Left lung (tissue), 10 donors: Measurements from ENCODE around the gene MORN1. TPM values are rescaled to one million over a fixed set of nuclear protein-coding genes. Genes with fewer than 3 reads are reported as not detected.
"Not testable (repeated sequence)": the region's sequence is repeated elsewhere in the genome, so short reads cannot be mapped to it uniquely, and the experiment has no call there.

Experiments used
- ATAC-seq: fragments of 200-7000 bp; cut with Tn5 transposase; one replicate; pipeline ENCODE4 v1.9.1; 2020; ENCODE audit warnings: moderate library complexity
- DNase-seq, 4 donors: peaks; one replicate each; pipeline ENCODE4 v3.0.0-alpha.2; 2013 to 2020
- H3K27ac ChIP-seq, 2 donors: fragments of 200-600 bp; sonication (generic) in 1 of 2; one replicate each; pipeline versions ENCODE4 v1.5.0 to v1.8.0; 2020 to 2021
- H3K27me3 ChIP-seq, 2 donors: fragments of 200-600 bp; sonication (generic) in 1 of 2; one replicate each; pipeline versions ENCODE4 v1.5.0 to v1.8.0; 2020 to 2021
- H3K36me3 ChIP-seq, 2 donors: fragments of 200-600 bp; sonication (generic) in 1 of 2; one replicate each; pipeline versions ENCODE4 v1.5.0 to v1.8.0; 2020 to 2021
- H3K4me1 ChIP-seq, 2 donors: fragments of 200-600 bp; one replicate each; pipeline ENCODE4 v1.8.0; 2021
- H3K4me3 ChIP-seq, 2 donors: fragments of 200-600 bp; sonication (generic) in 1 of 2; one replicate each; pipeline versions ENCODE4 v1.5.0 to v1.8.0; 2020 to 2021; ENCODE audit warnings: mild to moderate bottlenecking in 1 of 2
- H3K9me3 ChIP-seq, 2 donors: fragments of 200-600 bp; sonication (generic) in 1 of 2; one replicate each; pipeline versions ENCODE4 v1.5.0 to v1.8.0; 2020 to 2021
- CTCF ChIP-seq, 2 donors: fragments of 200-600 bp; sonication (generic) in 1 of 2; IDR thresholded peaks; one replicate each; pipeline versions ENCODE4 v1.5.0 to v1.8.0; 2021; ENCODE audit warnings: antibody characterized with exemption in 2 of 2
- intact Hi-C, 2 donors: fragments of 100-400 bp; cut with DNase I; formaldehyde crosslinking; loops; one replicate each; pipeline versions ENCODE4 v1.11.2 to v1.14.2; 2022
- polyA plus RNA-seq, 6 donors: library from polyadenylated mRNA; unstranded; fragments of 120-200 nt; gene quantifications; one replicate each; pipeline ENCODE4 v1.2.1, GENCODE V29; 2013; ENCODE audit not compliant: insufficient read length in 6 of 6
- total RNA-seq, 2 donors: library from RNA; stranded (reverse); fragmentation: NEBNext Ultra II Directional; extraction: Animal tissue kit (Norgen Biotek cat#: 25700); gene quantifications; one replicate each; pipeline ENCODE4 v1.2.1, GENCODE V29; 2021
- donor health status: DM: no; HTN: yes; CAD: no.
- donor health status: DM: no; HTN: no; CAD: no.

MORN1 gene
- total and polyA plus RNA-seq, 8 donors: 7.5 to 17.8 (median 14.1) TPM

- intact Hi-C loops: no loop called here
- ATAC-seq (peak; percentile 25), DNase-seq (peak in 1 of 4 donors; percentile 73)
- Histone ChIP-seq H3K27me3 (no peaks in the 10 kb centered on the region), H3K36me3 (peaks cover 0 to 41% of the 10 kb centered on the region in 2 donors), H3K9me3 (no peaks in the 10 kb centered on the region), H3K4me3 (peak overlapping the region in 1 of 2 donors; percentile 35), H3K4me1 (peaks cover 32 to 50% of the 10 kb centered on the region in 2 donors), H3K27ac (peak overlapping the region; percentile 87 to 92)
- no peak for TF ChIP-seq CTCF (IDR thresholded peaks at IDR 0.05)
Measured at GRCh38 chr1:2300004-2300771, 91.2 kb downstream of the MORN1 start.

GRCh38 chr1:2299131-2299627, 92.2 kb downstream of the MORN1 start:
- DNase-seq: peak in 3 of 4 donors; percentile 68 to 91 (median 83)
- Histone ChIP-seq H3K27ac (peak overlapping the region; percentile 87 to 92), H3K27me3 (no peaks in the 10 kb centered on the region), H3K9me3 (no peaks in the 10 kb centered on the region), H3K4me1 (peaks cover 32 to 60% of the 10 kb centered on the region in 2 donors), H3K36me3 (peaks cover 0 to 31% of the 10 kb centered on the region in 2 donors), H3K4me3 (no peak overlapping the region)
- ATAC-seq: peak; percentile 44
- intact Hi-C loops: no loop called here
- no peak for TF ChIP-seq CTCF (IDR thresholded peaks at IDR 0.05)

DNA sequence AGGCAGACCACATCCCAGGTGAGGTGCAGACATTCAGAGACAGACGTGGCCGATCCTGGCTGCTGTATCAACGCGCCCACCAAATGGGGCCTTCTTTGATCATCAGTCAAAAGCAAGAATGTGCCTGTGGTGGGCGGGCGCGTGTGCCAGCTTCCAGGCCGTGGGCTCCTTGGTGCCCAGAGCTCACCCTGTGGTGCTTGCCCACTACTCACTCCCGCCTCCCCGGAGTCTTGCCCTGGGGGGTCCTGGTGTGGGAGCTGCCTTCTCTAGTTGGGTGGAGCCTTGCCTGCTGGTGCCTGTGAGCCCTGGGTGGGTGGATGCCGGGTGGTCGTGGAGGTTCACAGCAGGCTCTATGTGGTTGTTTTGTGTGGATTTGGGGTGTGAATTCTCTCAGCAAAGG, 92.7 kb downstream of the MORN1 start:
- Histone ChIP-seq H3K27ac (peak overlapping the region in 1 of 2 donors; percentile 92), H3K4me3 (no peak overlapping the region), H3K4me1 (peaks cover 32 to 65% of the 10 kb centered on the region in 2 donors), H3K36me3 (peaks cover 0 to 26% of the 10 kb centered on the region in 2 donors), H3K27me3 (no peaks in the 10 kb centered on the region), H3K9me3 (no peaks in the 10 kb centered on the region)
- ATAC-seq: no peak
- TF ChIP-seq CTCF (IDR thresholded peaks at IDR 0.05): no peak
- intact Hi-C loops: no loop called here
- DNase-seq: no peak

DNA sequence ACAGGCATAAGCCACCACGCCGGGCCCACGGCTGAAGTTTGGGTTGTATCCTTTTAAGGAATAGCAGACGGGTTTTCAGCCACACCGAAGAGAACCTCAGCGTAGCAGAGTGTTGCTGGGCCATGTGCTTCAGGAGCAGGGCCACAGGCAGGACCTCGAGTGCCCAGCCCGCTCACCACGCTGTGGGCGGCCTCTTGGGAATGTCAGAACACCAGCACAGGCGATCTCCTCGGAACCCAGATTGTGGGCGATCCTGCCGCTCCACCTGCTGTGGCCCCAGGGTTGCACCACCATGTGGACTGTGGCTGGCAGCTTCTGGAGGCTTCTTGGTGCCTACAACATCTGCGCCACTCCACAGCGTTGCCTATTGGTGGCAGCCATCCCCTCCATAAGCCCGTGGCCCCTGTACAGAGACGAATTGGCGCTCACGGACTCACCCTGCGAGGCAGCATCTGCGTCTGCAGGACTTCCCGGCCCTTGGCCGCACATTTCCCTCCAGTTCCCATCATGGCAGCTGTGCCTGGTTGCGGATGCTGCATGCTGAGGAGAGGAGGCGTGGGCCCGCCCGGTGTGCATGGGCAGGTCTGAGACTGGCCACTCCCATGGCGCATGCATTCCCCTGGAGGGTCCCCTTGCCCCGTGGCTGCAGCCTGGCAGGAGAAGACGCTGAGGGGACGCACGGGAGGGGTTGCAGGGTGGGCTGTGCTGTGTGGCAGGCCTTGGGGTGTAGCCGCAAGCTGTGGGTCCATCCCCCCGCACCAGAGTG, 93.9 kb downstream of the MORN1 start:
- Histone ChIP-seq H3K27ac (no peak overlapping the region), H3K4me3 (no peak overlapping the region), H3K36me3 (peaks cover 0 to 14% of the 10 kb centered on the region in 2 donors), H3K4me1 (peaks cover 32 to 75% of the 10 kb centered on the region in 2 donors), H3K27me3 (no peaks in the 10 kb centered on the region), H3K9me3 (no peaks in the 10 kb centered on the region)
- DNase-seq (no peak), ATAC-seq (no peak)
- intact Hi-C loops: no loop called here
- no peak for TF ChIP-seq CTCF (IDR thresholded peaks at IDR 0.05)

- no peak for ATAC-seq
Measured at GRCh38 chr1:2296614-2297013, 94.7 kb downstream of the MORN1 start.

GRCh38 chr1:2296211-2296610, 95.1 kb downstream of the MORN1 start:
- Histone ChIP-seq H3K36me3 (peaks cover 0 to 11% of the 10 kb centered on the region in 2 donors), H3K4me1 (peaks cover 37 to 75% of the 10 kb centered on the region in 2 donors)
- ATAC-seq, intact Hi-C loops, DNase-seq, H3K27me3 ChIP-seq, H3K27ac ChIP-seq, H3K4me3 ChIP-seq, H3K9me3 ChIP-seq: not testable (repeated sequence)

More at GRCh38 chr1:2296614-2297013, 94.7 kb downstream of the MORN1 start:
- DNase-seq: no peak
- no peak overlapping the region for H3K4me3 ChIP-seq
- intact Hi-C loops: no loop called here
- H3K36me3 ChIP-seq: peaks cover 0 to 11% of the 10 kb centered on the region in 2 donors
- no peaks in the 10 kb centered on the region for H3K27me3 ChIP-seq
- H3K4me1 ChIP-seq: peaks cover 37 to 75% of the 10 kb centered on the region in 2 donors
- H3K27ac ChIP-seq: no peak overlapping the region
- TF ChIP-seq CTCF (IDR thresholded peaks at IDR 0.05): no peak
- H3K9me3 ChIP-seq: no peaks in the 10 kb centered on the region
